Hematopoietic multipotent progenitor cell (in vitro differentiated cells): ENCODE data around the gene NOSIP. TPM values are rescaled to one million over a fixed set of nuclear protein-coding genes. Genes with fewer than 3 reads are reported as not detected.

ENCODE experiments used
- DNase-seq, 3 donors: peaks; one replicate each; pipeline ENCODE4 v3.0.0-alpha.2; 2011 to 2015; ENCODE audit warnings: low read depth in 2 of 3, low spot score in 2 of 3
- small RNA-seq: library from RNA; depleted of rRNA; stranded (forward); fragments of <200 nt; gene quantifications from one replicate; pipeline ENCODE3, GENCODE V24; 2012
- total RNA-seq: library from RNA; depleted of rRNA; stranded (reverse); fragments of >200 nt; gene quantifications from one replicate; pipeline ENCODE4 v1.2.3, GENCODE V29; 2012

The NOSIP gene
- total RNA-seq, 1 donor, result 114 TPM

- no peak for DNase-seq
Measured at GRCh38 chr19:49513746-49514118, 66.6 kb downstream of the NOSIP start.

GRCh38 chr19:49512970-49513745 lies 67.2 kb downstream of the NOSIP start:
- DNase-seq, result no peak

GRCh38 chr19:49507803-49508494 lies 72.4 kb downstream of the NOSIP start:
- no peak for DNase-seq

GRCh38 chr19:49506575-49507105 lies 73.7 kb downstream of the NOSIP start:
- peak; percentile 70 to 83 (median 72) for DNase-seq

Small RNA genes within 50 kb of the gene (small RNA-seq; reads per million reads assigned to genes)
- not detected for gene RF00019

Other genes starting within 250 kb of the NOSIP start
- gene CD37, start 245.2 kb downstream of the NOSIP start, total RNA-seq, result 255 TPM
- 0.27 TPM for gene TEAD2, start 218.1 kb downstream of the NOSIP start, total RNA-seq
- gene DKKL1, start 216.7 kb downstream of the NOSIP start, total RNA-seq, result not detected
- gene KASH5, start 192.3 kb downstream of the NOSIP start, total RNA-seq, result 0.27 TPM
- not detected for gene PTH2, start 157.1 kb downstream of the NOSIP start, total RNA-seq
- not detected for gene GFY, start 155.2 kb downstream of the NOSIP start, total RNA-seq
- not detected for gene SLC17A7, start 139.0 kb downstream of the NOSIP start, total RNA-seq
- 115 TPM for gene PIH1D1, start 128.7 kb downstream of the NOSIP start, total RNA-seq
- gene ALDH16A1, start 127.3 kb downstream of the NOSIP start, total RNA-seq, result 94.0 TPM
- gene FLT3LG, start 106.3 kb downstream of the NOSIP start, total RNA-seq, result 3.8 TPM
- gene RPL13A, start 92.9 kb downstream of the NOSIP start, total RNA-seq, result 5,678 TPM
- 7,657 TPM for gene RPS11, start 84.1 kb downstream of the NOSIP start, total RNA-seq
- gene FCGRT, start 67.9 kb downstream of the NOSIP start, total RNA-seq, result 26.9 TPM
- gene RCN3, start 52.6 kb downstream of the NOSIP start, total RNA-seq, result 1.1 TPM
- gene PRRG2, start 760 bp upstream of the NOSIP start, total RNA-seq, result 2.7 TPM
- gene PRR12, start 10.6 kb upstream of the NOSIP start, total RNA-seq, result 8.1 TPM
- 7.5 TPM for gene RRAS, start 59.6 kb upstream of the NOSIP start, total RNA-seq
- 18.6 TPM for gene SCAF1, start 61.7 kb upstream of the NOSIP start, total RNA-seq
- 86.7 TPM for gene IRF3, start 85.3 kb upstream of the NOSIP start, total RNA-seq
- gene BCL2L12, start 85.4 kb upstream of the NOSIP start, total RNA-seq, result 8.1 TPM
- 455 TPM for gene PRMT1, start 96.7 kb upstream of the NOSIP start, total RNA-seq
- 1.9 TPM for gene ADM5, start 109.0 kb upstream of the NOSIP start, total RNA-seq
- 0.54 TPM for gene CPT1C, start 110.6 kb upstream of the NOSIP start, total RNA-seq
- gene TSKS, start 182.8 kb upstream of the NOSIP start, total RNA-seq, result 1.1 TPM
- 67.9 TPM for gene AP2A1, start 186.4 kb upstream of the NOSIP start, total RNA-seq
- 40.1 TPM for gene FUZ, start 232.7 kb upstream of the NOSIP start, total RNA-seq
- gene MED25, start 237.7 kb upstream of the NOSIP start, total RNA-seq, result 50.9 TPM